ENCODE data around the gene TCFL5. TPM values are rescaled to one million over a fixed set of nuclear protein-coding genes. Genes with fewer than 3 reads are reported as not detected.

TCFL5 gene
- total and polyA plus RNA-seq, 7 experiments from 2014 or later: 0.91 to 10.8 (median 7.0) TPM

DNA sequence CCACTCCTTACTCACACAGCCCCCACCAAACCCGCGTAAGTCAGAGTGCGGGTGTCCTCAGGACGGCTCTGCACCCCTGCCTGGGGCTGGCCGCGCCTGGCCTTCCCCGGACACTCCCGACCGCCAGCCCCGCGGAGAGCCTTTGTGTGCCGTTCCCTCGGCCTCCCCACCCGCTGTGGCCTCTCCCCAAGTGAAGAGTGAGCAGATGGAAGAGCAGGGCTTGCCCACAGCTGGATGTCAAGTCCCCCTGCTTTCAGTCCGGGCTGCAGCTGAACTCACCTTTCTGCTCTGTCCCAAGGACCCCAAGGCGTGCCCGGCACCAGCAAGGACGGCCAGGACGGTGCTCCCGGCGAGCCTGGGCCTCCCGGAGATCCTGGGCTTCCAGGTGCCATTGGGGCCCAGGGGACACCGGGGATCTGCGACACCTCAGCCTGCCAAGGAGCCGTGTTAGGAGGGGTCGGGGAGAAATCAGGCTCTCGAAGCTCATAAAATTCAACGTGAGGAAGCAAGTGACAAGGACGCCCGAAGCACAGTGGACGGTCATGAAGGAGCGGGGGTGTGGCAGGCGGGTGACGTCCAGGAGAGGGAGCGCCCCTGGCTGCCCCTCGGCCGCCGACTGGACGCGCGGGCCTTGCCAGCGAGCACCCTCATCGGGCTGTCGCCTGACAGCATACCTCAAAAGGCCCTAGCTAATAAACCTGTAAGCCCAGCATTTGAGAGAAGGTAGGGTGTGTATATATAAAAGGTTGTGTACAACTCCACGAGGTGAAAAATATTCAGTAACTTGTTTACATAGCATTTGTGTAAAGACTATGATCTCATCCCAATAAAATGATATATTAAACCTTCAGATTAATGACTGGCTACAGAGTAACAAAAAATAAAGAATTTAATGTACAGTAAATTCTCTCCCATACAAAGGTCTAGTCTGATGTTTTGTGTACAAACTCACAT is 21.1 kb downstream of the TCFL5 start:
- intact Hi-C loops (cut with micrococcal nuclease): no loop called here
- H3K27ac ChIP-seq (ENCODE audit: low read depth, low read length): no peak overlapping the region
- H3K36me3 ChIP-seq (ENCODE audit: control insufficient read depth in 2 of 3, insufficient read depth in 3 of 3, low read length in 3 of 3): no peaks in the 10 kb centered on the region
- no peak overlapping the region for H3K4me3 ChIP-seq (ENCODE audit: low read length)
- ChIA-PET POLR2A (no interaction called here), CTCF (no interaction called here)
- no peaks in the 10 kb centered on the region for H3K27me3 ChIP-seq (ENCODE audit: control insufficient read depth in 2 of 2, insufficient read depth in 2 of 2, low read length in 2 of 2)
- no peaks in the 10 kb centered on the region for H3K9me3 ChIP-seq (ENCODE audit: control insufficient read depth in 2 of 3, low read length in 3 of 3)
- Mint-ChIP-seq H3K4me3 (no peak overlapping the region), H3K27ac (no peak overlapping the region), H3K4me1 (no peaks in the 10 kb centered on the region), H3K27me3 (peaks cover 0 to 2% (median 0%) of the 10 kb centered on the region in 5 donors), H3K9me3 (no peaks in the 10 kb centered on the region), H3K36me3 (peaks cover 0 to 7% (median 4%) of the 10 kb centered on the region in 5 donors)
- no peak for ATAC-seq
- H3K4me1 ChIP-seq (ENCODE audit: control insufficient read depth in 2 of 2, insufficient read depth in 2 of 2, low read length in 2 of 2): no peaks in the 10 kb centered on the region
- no peak for DNase-seq

DNA sequence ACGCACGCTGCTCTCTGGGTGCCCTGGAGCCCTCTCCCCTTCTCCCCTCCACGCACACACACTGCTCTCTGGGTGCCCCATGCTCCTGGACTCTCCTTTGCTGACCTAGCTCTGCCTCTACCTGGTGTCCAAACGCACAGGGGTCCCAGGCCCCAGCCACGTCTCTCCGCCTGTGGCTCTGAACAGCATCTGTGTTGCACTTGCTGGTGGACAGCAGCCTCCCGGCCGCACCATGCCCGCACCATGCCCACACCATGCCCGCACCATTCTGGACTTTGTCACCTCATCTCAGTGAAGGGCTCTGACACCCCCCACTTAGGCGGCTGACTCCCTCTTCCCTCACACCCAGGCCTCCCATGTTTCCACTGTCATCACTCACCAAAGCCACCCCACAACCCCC is 21.8 kb downstream of the TCFL5 start:
- no peak for ATAC-seq
- H3K27me3 ChIP-seq (ENCODE audit: control insufficient read depth in 2 of 2, insufficient read depth in 2 of 2, low read length in 2 of 2): no peaks in the 10 kb centered on the region
- H3K4me1 ChIP-seq (ENCODE audit: control insufficient read depth in 2 of 2, insufficient read depth in 2 of 2, low read length in 2 of 2): no peaks in the 10 kb centered on the region
- Mint-ChIP-seq H3K4me1 (no peaks in the 10 kb centered on the region), H3K36me3 (peaks cover 0 to 7% (median 3%) of the 10 kb centered on the region in 5 donors), H3K27me3 (peaks cover 0 to 5% (median 0%) of the 10 kb centered on the region in 5 donors), H3K27ac (no peak overlapping the region), H3K4me3 (no peak overlapping the region), H3K9me3 (no peaks in the 10 kb centered on the region)
- no peak for DNase-seq
- POLR2A ChIA-PET: no interaction called here
- no peak overlapping the region for H3K27ac ChIP-seq (ENCODE audit: low read depth, low read length)
- no peaks in the 10 kb centered on the region for H3K36me3 ChIP-seq (ENCODE audit: control insufficient read depth in 2 of 3, insufficient read depth in 3 of 3, low read length in 3 of 3)
- intact Hi-C loops (cut with micrococcal nuclease): no loop called here
- H3K4me3 ChIP-seq (ENCODE audit: low read length): no peak overlapping the region
- CTCF ChIA-PET: no interaction called here
- H3K9me3 ChIP-seq (ENCODE audit: control insufficient read depth in 2 of 3, low read length in 3 of 3): no peaks in the 10 kb centered on the region

DNA sequence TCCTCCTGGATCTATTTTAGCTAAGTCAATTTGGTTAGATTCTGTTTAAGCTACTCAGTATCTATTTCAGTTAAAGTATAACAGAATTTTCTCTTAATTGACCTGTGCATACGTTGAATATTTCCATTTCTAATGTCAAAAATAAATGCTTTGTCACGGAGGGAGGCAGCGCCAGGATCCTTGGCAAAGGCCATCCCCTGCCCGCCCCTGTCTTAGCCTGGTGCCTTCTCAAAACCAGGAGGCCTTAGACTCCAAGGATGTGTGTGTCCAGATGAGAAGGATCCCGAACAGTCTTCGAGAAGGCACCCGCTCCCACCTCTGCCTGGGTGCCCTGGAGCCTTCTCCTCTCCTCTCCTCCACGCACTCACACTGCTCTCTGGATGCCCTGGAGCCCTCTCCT is 22.4 kb downstream of the TCFL5 start:
- Mint-ChIP-seq H3K9me3 (no peaks in the 10 kb centered on the region), H3K4me3 (no peak overlapping the region), H3K27ac (no peak overlapping the region), H3K36me3 (peaks cover 0 to 7% (median 3%) of the 10 kb centered on the region in 5 donors), H3K4me1 (no peaks in the 10 kb centered on the region), H3K27me3 (peaks cover 0 to 5% (median 0%) of the 10 kb centered on the region in 5 donors)
- Histone ChIP-seq H3K4me3 (ENCODE audit: low read length) (no peak overlapping the region), H3K9me3 (ENCODE audit: control insufficient read depth in 2 of 3, low read length in 3 of 3) (no peaks in the 10 kb centered on the region), H3K27me3 (ENCODE audit: control insufficient read depth in 2 of 2, insufficient read depth in 2 of 2, low read length in 2 of 2) (no peaks in the 10 kb centered on the region), H3K4me1 (ENCODE audit: control insufficient read depth in 2 of 2, insufficient read depth in 2 of 2, low read length in 2 of 2) (no peaks in the 10 kb centered on the region), H3K36me3 (ENCODE audit: control insufficient read depth in 2 of 3, insufficient read depth in 3 of 3, low read length in 3 of 3) (no peaks in the 10 kb centered on the region), H3K27ac (ENCODE audit: low read depth, low read length) (no peak overlapping the region)
- ChIA-PET CTCF (no interaction called here), POLR2A (no interaction called here)
- intact Hi-C loops (cut with micrococcal nuclease): no loop called here
- DNase-seq (no peak), ATAC-seq (no peak)

DNA sequence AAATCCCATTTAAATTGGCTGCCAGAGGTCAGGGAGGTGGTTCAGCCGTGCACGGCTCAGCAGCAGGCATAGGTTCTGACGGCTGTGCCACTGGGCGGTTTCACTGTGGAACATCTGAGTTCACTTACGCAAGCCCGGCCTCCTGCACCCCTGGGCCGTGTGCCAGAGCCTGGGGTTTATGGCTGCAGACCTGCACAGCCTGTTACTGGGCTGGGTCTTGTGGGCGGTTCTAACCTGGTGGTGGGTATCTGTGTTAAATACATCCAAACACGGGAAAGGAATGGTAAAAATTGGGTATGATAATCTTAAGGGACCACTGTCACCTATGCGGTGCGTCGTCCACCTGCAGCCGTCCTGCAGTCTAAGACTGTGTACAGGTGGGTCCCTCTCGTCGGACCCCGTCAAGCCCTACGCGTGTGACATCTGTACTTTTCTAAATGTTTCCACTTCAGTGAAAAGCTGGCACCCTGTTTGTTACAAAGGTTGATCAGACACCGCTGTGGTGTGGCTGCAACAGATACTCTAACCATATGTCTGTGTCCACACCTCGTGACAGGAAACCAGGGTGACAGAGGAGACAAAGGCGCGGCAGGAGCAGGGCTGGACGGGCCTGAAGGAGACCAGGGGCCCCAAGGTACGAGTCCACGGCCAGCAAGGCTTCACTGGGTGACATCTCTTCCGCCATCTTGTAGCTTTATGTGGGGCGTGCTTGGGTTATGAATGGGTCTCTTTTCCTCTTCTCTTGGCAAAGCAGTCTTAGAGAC is 23.3 kb downstream of the TCFL5 start:
- Mint-ChIP-seq H3K27me3 (peaks cover 0 to 5% (median 0%) of the 10 kb centered on the region in 5 donors), H3K4me1 (no peaks in the 10 kb centered on the region), H3K4me3 (no peak overlapping the region), H3K9me3 (no peaks in the 10 kb centered on the region), H3K36me3 (peaks cover 0 to 4% (median 3%) of the 10 kb centered on the region in 5 donors), H3K27ac (peak overlapping the region in 1 of 9 donors; percentile 28)
- no peak for DNase-seq
- Histone ChIP-seq H3K4me3 (ENCODE audit: low read length) (no peak overlapping the region), H3K36me3 (ENCODE audit: control insufficient read depth in 2 of 3, insufficient read depth in 3 of 3, low read length in 3 of 3) (no peaks in the 10 kb centered on the region), H3K9me3 (ENCODE audit: control insufficient read depth in 2 of 3, low read length in 3 of 3) (no peaks in the 10 kb centered on the region), H3K27ac (ENCODE audit: low read depth, low read length) (no peak overlapping the region), H3K4me1 (ENCODE audit: control insufficient read depth in 2 of 2, insufficient read depth in 2 of 2, low read length in 2 of 2) (no peaks in the 10 kb centered on the region), H3K27me3 (ENCODE audit: control insufficient read depth in 2 of 2, insufficient read depth in 2 of 2, low read length in 2 of 2) (no peaks in the 10 kb centered on the region)
- POLR2A ChIA-PET: no interaction called here
- peak; percentile 63 for ATAC-seq
- CTCF ChIA-PET: no interaction called here
- intact Hi-C loops (cut with micrococcal nuclease): no loop called here

DNA sequence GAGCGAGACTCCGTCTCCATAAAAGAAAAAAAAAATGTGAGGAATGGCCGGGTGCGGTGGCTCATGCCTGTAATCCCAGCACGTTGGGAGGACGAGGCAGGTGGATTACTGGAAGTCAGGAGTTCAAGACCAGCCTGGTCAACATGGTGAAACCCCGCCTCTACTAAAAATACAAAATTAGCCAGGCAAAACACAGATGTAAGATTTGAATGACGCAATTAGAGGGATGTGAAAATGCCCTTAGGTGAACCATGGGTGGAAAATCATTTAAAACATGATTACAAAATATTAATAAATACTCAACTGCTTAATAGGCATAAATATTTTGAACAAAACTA is 23.9 kb downstream of the TCFL5 start:
- Mint-ChIP-seq H3K27me3 (peaks cover 0 to 5% (median 0%) of the 10 kb centered on the region in 5 donors), H3K4me1 (peaks cover 0 to 3% (median 3%) of the 10 kb centered on the region in 7 donors), H3K4me3 (no peak overlapping the region), H3K36me3 (peaks cover 0 to under 1% (median 0%) of the 10 kb centered on the region in 5 donors), H3K9me3 (no peaks in the 10 kb centered on the region), H3K27ac (no peak overlapping the region)
- Histone ChIP-seq H3K9me3 (ENCODE audit: control insufficient read depth in 2 of 3, low read length in 3 of 3) (no peaks in the 10 kb centered on the region), H3K36me3 (ENCODE audit: control insufficient read depth in 2 of 3, insufficient read depth in 3 of 3, low read length in 3 of 3) (no peaks in the 10 kb centered on the region), H3K27me3 (ENCODE audit: control insufficient read depth in 2 of 2, insufficient read depth in 2 of 2, low read length in 2 of 2) (no peaks in the 10 kb centered on the region), H3K4me1 (ENCODE audit: control insufficient read depth in 2 of 2, insufficient read depth in 2 of 2, low read length in 2 of 2) (no peaks in the 10 kb centered on the region), H3K4me3 (ENCODE audit: low read length) (no peak overlapping the region), H3K27ac (ENCODE audit: low read depth, low read length) (no peak overlapping the region)
- DNase-seq: no peak
- intact Hi-C loops (cut with micrococcal nuclease): no loop called here
- POLR2A ChIA-PET: no interaction called here
- CTCF ChIA-PET: no interaction called here
- ATAC-seq: peak; percentile 8

DNA sequence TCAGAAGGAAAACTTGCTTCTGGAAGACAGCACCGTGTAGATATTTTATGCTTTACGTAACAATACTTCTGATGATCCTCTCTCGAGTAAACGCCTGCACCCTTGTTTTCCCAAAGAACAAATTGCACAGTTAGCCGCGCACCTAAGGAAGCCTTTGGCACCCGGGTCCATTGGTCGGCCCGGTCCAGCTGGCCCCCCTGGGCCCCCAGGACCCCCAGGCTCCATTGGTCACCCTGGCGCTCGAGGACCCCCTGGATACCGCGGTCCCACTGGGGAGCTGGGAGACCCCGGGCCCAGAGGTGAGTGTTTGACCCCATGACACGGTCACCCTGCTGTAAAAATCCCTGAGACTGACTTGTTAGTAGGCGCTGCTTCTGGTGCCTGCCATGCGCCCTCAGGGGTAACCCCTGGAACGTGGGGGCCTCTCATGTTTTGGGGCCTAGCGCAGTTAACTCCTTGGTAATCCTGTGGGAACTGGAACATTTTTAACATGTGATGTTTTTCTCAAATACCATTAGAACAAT is 24.6 kb downstream of the TCFL5 start:
- intact Hi-C loops (cut with micrococcal nuclease): no loop called here
- no peaks in the 10 kb centered on the region for H3K9me3 Mint-ChIP-seq
- ATAC-seq (no peak), DNase-seq (no peak)
- H3K4me3 ChIP-seq (ENCODE audit: low read length): no peak overlapping the region
- no peak overlapping the region for H3K27ac ChIP-seq (ENCODE audit: low read depth, low read length)
- H3K36me3 ChIP-seq (ENCODE audit: control insufficient read depth in 2 of 3, insufficient read depth in 3 of 3, low read length in 3 of 3): no peaks in the 10 kb centered on the region
- no peaks in the 10 kb centered on the region for H3K27me3 ChIP-seq (ENCODE audit: control insufficient read depth in 2 of 2, insufficient read depth in 2 of 2, low read length in 2 of 2)
- H3K4me1 Mint-ChIP-seq: peaks cover 0 to 10% (median 8%) of the 10 kb centered on the region in 7 donors
- no peaks in the 10 kb centered on the region for H3K4me1 ChIP-seq (ENCODE audit: control insufficient read depth in 2 of 2, insufficient read depth in 2 of 2, low read length in 2 of 2)
- ChIA-PET CTCF (no interaction called here), POLR2A (no interaction called here)
- no peak overlapping the region for H3K4me3 Mint-ChIP-seq
- H3K27me3 Mint-ChIP-seq: peaks cover 0 to 5% (median 0%) of the 10 kb centered on the region in 5 donors
- H3K36me3 Mint-ChIP-seq: no peaks in the 10 kb centered on the region
- no peaks in the 10 kb centered on the region for H3K9me3 ChIP-seq (ENCODE audit: control insufficient read depth in 2 of 3, low read length in 3 of 3)
- H3K27ac Mint-ChIP-seq: peak overlapping the region in 1 of 9 donors; percentile 62
